Calu3 (cell line): ENCODE measurements around the gene PI4KA. TPM values are rescaled to one million over a fixed set of nuclear protein-coding genes. Genes with fewer than 3 reads are reported as not detected.

Experiments
- BruUV-seq: library from RNA; stranded (reverse); fragments of 400-500 nt; replicated peaks from 2 replicates; lab custom pipeline; 2021; lab: Mats Ljungman, UMichigan
- CTCF ChIA-PET: fragments of 300-600 bp; sonication (Branson Sonifier 250); formaldehyde crosslinking; loops from one replicate; lab custom pipeline; 2022; ENCODE audit warnings: antibody characterized with exemption; lab: Charles Lee
- DNase-seq: peaks from one replicate; pipeline ENCODE4 v3.0.0; 2022
- H3K27ac Mint-ChIP-seq: one replicate; pipeline ENCODE4 v1.8.0; 2022; ENCODE audit warnings: mixed read lengths; ENCODE audit not compliant: unreplicated experiment
- H3K27me3 Mint-ChIP-seq: one replicate; pipeline ENCODE4 v1.8.0; 2022; ENCODE audit warnings: mixed read lengths; ENCODE audit not compliant: unreplicated experiment
- H3K36me3 Mint-ChIP-seq: one replicate; pipeline ENCODE4 v1.8.0; 2022; ENCODE audit warnings: mild to moderate bottlenecking, moderate library complexity, mixed read lengths; ENCODE audit not compliant: insufficient read depth, unreplicated experiment
- H3K4me1 Mint-ChIP-seq: one replicate; pipeline ENCODE4 v1.8.0; 2022; ENCODE audit warnings: mild to moderate bottlenecking, low read depth, mixed read lengths; ENCODE audit not compliant: unreplicated experiment
- H3K4me3 Mint-ChIP-seq: one replicate; pipeline ENCODE4 v1.8.0; 2022; ENCODE audit warnings: mild to moderate bottlenecking, low read depth, moderate library complexity, mixed read lengths; ENCODE audit not compliant: unreplicated experiment
- H3K9me3 Mint-ChIP-seq: one replicate; pipeline ENCODE4 v1.8.0; 2022; ENCODE audit warnings: low read depth, mixed read lengths; ENCODE audit not compliant: unreplicated experiment
- intact Hi-C: fragments of 100-400 bp; cut with micrococcal nuclease; formaldehyde crosslinking; loops from one replicate; pipeline ENCODE4 v1.10.0; 2022; ENCODE audit not compliant: unreplicated experiment
- total RNA-seq: library from RNA; stranded (reverse); gene quantifications from 2 replicates; pipeline ENCODE4 v1.2.3, GENCODE V29; 2022
- TF ChIP-seq, protein P1 (sequence below): fragments of 200-600 bp; IDR thresholded peaks from one replicate; pipeline ENCODE4 v1.8.0; 2022; ENCODE audit warnings: antibody characterized with exemption; ENCODE audit not compliant: unreplicated experiment

PI4KA gene
- total RNA-seq, 1 experiment from 2014 or later = 77.9 TPM

DNA sequence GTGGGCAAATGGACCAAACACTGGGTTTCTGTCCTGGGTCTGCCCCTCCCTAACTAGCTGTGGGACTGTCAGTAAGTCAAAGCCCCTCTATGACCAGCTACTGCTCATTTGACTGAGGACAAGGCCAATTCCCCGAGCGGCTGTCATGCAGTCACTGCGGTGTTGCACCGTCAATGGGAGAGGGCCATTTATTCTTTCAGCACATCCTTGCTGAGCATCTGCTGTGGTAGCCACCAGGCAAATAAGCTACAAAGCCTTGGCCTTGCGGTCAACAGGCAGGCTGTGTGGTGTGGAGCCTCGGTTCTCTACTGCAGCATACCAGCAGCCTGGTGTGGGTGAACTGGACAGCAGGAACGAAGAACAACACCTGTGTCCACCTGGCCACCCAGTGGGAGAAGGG lies 110.5 kb downstream of the PI4KA start:
- Mint-ChIP-seq H3K27me3 (no peaks in the 10 kb centered on the region), H3K36me3 (peaks cover 18% of the 10 kb centered on the region), H3K4me3 (no peak overlapping the region), H3K27ac (no peak overlapping the region), H3K9me3 (no peaks in the 10 kb centered on the region), H3K4me1 (peaks cover 9% of the 10 kb centered on the region)
- CTCF ChIA-PET = no interaction called here
- TF ChIP-seq, protein P1, sequence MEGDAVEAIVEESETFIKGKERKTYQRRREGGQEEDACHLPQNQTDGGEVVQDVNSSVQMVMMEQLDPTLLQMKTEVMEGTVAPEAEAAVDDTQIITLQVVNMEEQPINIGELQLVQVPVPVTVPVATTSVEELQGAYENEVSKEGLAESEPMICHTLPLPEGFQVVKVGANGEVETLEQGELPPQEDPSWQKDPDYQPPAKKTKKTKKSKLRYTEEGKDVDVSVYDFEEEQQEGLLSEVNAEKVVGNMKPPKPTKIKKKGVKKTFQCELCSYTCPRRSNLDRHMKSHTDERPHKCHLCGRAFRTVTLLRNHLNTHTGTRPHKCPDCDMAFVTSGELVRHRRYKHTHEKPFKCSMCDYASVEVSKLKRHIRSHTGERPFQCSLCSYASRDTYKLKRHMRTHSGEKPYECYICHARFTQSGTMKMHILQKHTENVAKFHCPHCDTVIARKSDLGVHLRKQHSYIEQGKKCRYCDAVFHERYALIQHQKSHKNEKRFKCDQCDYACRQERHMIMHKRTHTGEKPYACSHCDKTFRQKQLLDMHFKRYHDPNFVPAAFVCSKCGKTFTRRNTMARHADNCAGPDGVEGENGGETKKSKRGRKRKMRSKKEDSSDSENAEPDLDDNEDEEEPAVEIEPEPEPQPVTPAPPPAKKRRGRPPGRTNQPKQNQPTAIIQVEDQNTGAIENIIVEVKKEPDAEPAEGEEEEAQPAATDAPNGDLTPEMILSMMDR = no peak
- BruUV-seq = no TSS peak
- DNase-seq = no peak
- intact Hi-C loops = no loop called here

DNA sequence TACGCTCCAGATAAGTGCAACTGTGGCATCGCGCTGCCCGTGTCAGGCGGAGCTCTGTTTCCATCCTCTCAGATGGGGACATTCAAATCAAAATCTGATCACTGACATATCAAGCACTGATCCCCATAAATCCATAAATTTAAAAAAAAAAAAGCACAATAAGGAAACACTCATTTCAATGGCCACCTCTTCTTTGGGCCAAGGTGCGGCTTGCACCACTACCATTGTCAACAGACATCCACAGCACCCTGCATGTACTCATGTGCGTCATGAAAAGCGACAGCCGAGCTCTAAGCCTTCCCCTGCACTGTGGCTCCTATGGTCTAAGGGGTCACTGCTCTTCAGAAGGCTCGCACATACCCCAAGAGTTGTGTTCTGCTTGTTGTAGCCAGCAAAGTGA lies 111.4 kb downstream of the PI4KA start:
- intact Hi-C loops = no loop called here
- Mint-ChIP-seq H3K36me3 (peaks cover 18% of the 10 kb centered on the region), H3K4me3 (no peak overlapping the region), H3K27me3 (no peaks in the 10 kb centered on the region), H3K27ac (no peak overlapping the region), H3K4me1 (peaks cover 9% of the 10 kb centered on the region), H3K9me3 (no peaks in the 10 kb centered on the region)
- BruUV-seq = no TSS peak
- no peak for DNase-seq
- CTCF ChIA-PET = interaction anchor here (1.4 kb wide), 1 partner anchor 32 kb away, joined by 3 read pairs; no protein-coding TSS in a partner anchor
- TF ChIP-seq, protein P1 = no peak

- H3K27ac Mint-ChIP-seq = no peak overlapping the region
- peaks cover 18% of the 10 kb centered on the region for H3K36me3 Mint-ChIP-seq
- no peak overlapping the region for H3K4me3 Mint-ChIP-seq
- CTCF ChIA-PET = interaction anchor here (1.4 kb wide), 1 partner anchor 33 kb away, joined by 3 read pairs; no protein-coding TSS in a partner anchor
- intact Hi-C loops = no loop called here
- no peaks in the 10 kb centered on the region for H3K27me3 Mint-ChIP-seq
- peaks cover 9% of the 10 kb centered on the region for H3K4me1 Mint-ChIP-seq
- BruUV-seq = no TSS peak
- no peak for DNase-seq
- TF ChIP-seq, protein P1 = no peak
- no peaks in the 10 kb centered on the region for H3K9me3 Mint-ChIP-seq
These were observed 112.0 kb downstream of the PI4KA start for GRCh38 chr22:20746431-20747189.

- H3K36me3 Mint-ChIP-seq = peaks cover 22% of the 10 kb centered on the region
- H3K4me3 Mint-ChIP-seq = no peak overlapping the region
- intact Hi-C loops = no loop called here
- CTCF ChIA-PET = no interaction called here
- H3K27ac Mint-ChIP-seq = no peak overlapping the region
- TF ChIP-seq, protein P1 = no peak
- H3K4me1 Mint-ChIP-seq = no peaks in the 10 kb centered on the region
- no peak for DNase-seq
- BruUV-seq = no TSS peak
- H3K27me3 Mint-ChIP-seq = no peaks in the 10 kb centered on the region
- H3K9me3 Mint-ChIP-seq = peaks cover 2% of the 10 kb centered on the region
These were observed 113.5 kb downstream of the PI4KA start for GRCh38 chr22:20745119-20745518.
